Measurements from ENCODE around the gene SEPTIN1.
"Not testable (repeated sequence)": the region's sequence is repeated elsewhere in the genome, so short reads cannot be mapped to it uniquely, and the experiment has no call there.

SEPTIN1 gene

GRCh38 chr16:30357715-30358576 is 24.4 kb downstream of the SEPTIN1 start:
- no peak for DNase-seq (ENCODE audit: low read depth in 2 of 2)

- no peak for DNase-seq (ENCODE audit: low read depth in 2 of 2)
These were observed 25.2 kb downstream of the SEPTIN1 start for GRCh38 chr16:30357085-30357714.

DNA sequence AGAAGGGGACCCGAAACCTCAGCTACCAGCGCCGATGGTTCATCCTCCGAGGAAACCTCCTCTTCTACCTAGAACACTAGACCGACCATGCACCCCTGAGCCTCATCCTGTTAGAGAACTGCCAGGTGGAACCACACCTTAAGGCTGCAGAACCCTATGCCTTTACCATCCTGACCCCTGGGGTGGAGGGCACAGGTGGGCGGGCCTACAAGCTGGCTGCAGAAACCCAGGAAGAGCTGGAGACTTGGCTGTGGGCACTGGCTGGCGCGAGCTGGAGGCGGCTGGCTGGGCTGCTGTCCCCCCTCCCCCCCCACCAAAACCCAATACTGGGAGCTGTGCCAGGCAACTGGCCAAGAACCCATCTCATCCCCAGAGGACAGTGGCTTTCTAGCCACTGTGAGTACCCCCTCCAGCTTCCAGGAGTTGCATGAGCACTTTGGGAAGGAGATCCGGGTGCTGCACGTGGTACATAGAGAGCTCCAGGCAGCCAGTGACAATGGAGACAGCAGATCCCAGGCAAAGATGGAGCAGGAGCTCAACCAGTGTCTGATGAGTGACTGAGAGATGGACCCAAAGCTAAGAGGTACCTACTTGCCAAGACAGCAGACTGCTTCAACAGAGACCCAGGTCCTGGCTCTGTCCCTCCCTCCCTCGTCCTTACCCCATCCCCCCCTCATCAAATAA is 25.8 kb downstream of the SEPTIN1 start:
- no peak for DNase-seq (ENCODE audit: low read depth in 2 of 2)

DNA sequence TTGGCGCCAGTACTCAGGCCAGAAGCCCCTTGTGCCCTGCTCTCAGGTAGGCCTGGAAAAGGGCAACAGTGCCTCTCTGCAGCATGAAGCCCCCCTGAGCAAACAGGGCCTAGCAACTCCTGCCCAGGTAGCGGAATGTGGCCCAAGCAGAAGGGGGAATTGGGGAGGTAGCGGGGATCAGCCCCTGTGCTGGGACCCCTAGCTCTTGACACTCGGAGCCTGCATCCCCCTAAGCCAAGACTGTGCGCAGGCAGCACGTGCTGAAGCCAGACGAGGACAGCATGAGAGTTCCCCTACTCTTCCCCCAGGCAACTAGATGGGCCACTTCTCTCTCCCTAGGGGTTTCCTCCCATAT is 26.4 kb downstream of the SEPTIN1 start:
- no peak for DNase-seq (ENCODE audit: low read depth in 2 of 2)

DNA sequence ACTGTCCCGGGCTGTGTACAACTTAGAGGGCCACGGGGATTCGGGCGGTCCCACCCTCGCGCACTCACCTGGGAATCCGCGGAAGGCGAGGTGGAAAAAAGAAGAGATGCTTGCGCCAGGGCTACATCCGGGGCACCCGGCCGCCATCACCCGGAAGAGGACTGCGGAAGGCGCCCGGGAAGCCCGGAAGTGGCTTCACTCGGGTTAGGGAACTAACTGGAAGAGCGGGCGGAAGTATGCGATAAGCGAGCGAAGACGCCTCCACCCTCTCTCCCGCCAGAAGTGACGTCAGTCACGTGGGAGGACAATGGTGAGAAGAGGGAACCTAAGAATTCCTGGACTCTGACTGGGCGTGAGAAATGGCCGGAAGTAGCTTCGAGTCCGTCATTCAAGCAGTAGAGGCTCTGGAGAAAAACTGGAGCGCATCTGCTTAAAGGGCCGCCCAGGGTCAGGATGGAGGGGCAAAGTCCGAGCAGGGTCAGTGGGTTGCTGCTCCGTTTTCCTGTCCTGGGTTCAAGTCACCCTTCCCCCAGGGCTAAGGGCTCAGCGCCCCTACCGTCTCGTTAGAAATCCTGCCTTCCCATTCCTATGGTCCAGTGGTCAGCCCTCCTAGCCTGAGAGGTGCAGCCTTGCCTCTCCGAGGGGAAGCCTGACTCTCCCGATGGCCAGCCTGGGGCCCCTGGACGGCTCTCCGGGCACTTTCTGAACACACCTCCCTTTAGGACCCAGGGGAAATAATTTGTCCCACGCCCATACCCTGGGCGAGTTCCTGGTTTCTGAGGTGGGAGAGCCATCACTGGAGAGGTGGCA is 27.0 kb downstream of the SEPTIN1 start, which contains the start of gene CD2BP2:
Gene CD2BP2 (minus strand): TSS at position 165 of the 810 bp plus-strand sequence. CDS start 627 bp downstream, outside the sequence.
- DNase-seq (ENCODE audit: low read depth in 2 of 2) = peak; percentile 79 to 90

GRCh38 chr16:30354423-30355143 is 27.8 kb downstream of the SEPTIN1 start:
- no peak for DNase-seq (ENCODE audit: low read depth in 2 of 2)

DNA sequence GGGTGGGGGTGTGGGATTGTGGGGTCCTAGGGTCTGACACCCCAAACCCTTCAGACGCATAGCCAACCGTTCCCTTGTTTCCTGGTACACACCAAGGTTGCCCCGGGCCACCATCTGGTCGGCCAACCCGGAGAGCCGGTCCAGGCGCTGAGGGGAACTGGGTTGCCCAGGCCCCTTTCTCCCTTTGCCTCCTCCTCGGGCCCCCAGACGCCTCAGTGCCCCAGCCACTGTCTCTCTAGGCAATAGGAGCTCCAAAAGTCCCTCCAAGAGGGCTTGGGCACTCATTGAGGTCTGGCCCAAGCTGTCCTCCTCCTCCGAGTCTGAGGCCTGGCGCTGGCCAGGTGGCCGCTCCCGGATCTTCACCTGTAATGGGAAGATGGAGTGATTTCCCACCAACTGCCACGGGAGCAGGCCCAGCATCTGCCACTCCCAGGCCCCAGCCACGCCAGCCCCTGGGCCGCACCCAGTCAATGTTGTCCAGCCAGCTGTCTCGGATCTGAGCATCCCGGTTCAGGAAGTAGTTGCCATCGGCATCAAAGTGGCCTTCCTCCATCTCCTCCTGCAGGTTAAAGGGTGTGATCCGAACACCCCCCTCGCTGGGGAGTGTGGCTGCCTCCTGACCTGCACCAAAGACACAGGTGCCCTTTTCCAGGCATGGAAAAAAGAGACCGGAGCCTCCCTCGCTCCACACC is 28.8 kb downstream of the SEPTIN1 start:
- no peak for DNase-seq (ENCODE audit: low read depth in 2 of 2)

- DNase-seq (ENCODE audit: low read depth in 2 of 2) = no peak
These were observed 29.6 kb downstream of the SEPTIN1 start for GRCh38 chr16:30352488-30353401.

DNA sequence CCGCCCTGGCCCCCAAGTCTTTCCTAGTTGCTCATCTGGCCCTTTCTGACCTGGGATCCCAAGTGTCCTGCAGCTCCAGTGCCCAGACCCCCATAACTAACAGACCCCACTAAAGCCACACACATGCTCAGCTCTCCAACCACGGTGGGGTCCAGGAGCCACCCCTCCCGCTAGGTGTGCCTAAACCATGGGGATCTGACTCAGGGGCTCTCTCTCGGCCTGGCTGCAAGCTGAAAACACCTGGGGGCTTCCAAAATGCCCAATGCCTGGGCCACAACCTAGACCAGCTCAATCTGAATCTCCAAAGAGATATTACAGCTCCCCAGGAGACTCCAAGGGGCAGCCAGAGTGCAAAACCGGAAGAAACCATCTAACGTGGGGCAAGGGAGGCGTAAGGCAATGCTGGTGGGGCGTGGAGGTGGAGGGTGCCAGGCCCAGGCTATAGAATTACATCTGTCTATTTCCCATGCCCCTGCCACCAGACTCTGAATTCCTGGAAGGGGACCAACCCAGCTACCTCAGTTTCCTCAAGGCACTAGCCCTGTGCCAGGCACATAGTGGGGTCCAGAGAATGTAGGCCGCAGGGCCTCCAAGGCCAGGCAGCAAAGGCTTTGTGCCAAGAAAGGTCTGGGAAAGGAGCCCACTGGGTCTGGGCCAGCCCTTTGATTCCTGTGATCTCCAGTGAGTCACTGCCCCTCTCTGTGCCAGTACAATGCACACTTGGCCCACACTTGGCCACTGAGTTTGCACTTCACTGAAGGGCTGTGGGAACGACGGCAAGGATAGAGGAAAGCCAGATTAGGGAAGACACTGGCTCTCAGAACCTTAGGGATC is 30.6 kb downstream of the SEPTIN1 start:
- DNase-seq (ENCODE audit: low read depth in 2 of 2) = no peak

- DNase-seq (ENCODE audit: low read depth in 2 of 2) = no peak
These were observed 31.3 kb downstream of the SEPTIN1 start for GRCh38 chr16:30351001-30351441.

GRCh38 chr16:30350134-30350871 is 32.1 kb downstream of the SEPTIN1 start:
- DNase-seq (ENCODE audit: low read depth in 2 of 2) = no peak

DNA sequence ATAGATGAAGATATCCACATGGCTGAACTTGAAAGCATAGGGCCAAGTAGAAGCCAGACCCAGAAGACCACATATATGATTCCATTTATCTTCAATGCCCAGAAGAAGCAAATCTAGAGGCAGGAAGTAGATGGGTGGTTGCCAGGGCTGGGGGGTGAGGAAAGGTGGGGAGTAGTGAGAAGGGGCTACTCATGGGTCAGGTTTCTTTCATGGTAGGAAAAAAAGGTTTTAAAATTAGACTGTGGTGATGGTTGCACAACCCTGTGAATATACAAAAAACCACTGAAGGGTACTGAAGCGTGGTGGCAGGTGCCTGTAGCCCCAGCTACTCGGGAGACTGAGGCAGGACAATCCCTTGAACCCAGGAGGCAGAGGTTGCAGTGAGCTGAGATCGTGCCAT is 32.7 kb downstream of the SEPTIN1 start:
- no peak for DNase-seq (ENCODE audit: low read depth in 2 of 2)

GRCh38 chr16:30348929-30349328 is 33.4 kb downstream of the SEPTIN1 start:
- DNase-seq (ENCODE audit: low read depth in 2 of 2) = no peak

DNA sequence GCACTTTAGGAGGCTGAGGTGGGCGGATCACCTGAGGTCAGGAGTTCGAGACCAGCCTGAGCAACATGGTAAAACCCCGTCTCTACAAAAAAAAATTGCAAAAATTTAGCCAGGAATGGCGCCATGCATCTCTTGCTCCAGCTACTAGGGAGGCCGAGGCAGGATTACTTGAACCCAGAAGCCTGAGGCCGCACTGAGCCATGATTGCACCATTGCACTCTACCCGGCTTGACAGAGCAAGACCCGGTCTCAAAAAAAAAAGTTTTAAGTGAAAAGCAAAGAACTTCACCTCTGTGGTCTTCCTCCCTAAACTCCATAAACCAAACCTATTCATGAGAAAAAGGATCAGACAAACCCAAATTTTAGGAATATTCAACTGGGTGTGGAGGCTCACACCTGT is 34.2 kb downstream of the SEPTIN1 start:
- no peak for DNase-seq (ENCODE audit: low read depth in 2 of 2)

DNA sequence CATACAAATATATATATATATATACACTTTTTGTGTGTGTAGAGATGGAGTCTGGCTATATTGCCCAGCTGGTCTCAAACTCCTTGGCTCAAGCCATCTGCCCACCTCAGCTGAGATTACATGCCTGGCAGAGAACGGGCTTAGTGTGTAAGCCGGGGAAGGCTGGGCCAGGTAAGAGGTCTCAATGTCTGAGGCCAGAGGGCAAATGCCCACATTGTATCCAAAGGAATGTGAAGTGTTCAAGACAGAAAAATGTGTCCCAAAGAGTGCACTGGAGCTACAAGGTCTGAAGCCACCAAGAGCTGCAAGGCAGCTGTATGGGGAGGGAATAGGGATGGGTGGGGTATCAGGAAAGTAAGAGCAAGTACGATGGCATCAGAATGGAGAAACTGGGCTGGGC is 36.1 kb downstream of the SEPTIN1 start:
- DNase-seq (ENCODE audit: low read depth in 2 of 2) = no peak

DNA sequence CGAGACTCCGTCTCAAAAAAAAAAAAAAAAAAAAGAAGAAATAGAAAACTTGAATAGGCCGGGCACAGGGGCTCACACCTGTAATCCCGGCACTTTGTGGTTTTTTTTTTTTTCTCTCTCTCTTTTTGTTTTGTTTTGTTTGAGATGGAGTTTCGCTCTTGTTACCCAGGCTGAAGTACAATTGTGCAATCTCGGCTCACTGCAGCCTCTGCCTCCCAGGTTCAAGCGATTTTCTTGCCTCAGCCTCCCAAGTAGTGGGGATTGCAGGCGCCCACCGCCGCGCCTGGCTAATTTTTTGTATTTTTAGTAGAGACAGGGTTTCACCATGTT is 38.9 kb downstream of the SEPTIN1 start:
- DNase-seq (ENCODE audit: low read depth in 2 of 2) = not testable (repeated sequence)

GRCh38 chr16:30342751-30343490 is 39.4 kb downstream of the SEPTIN1 start:
- DNase-seq (ENCODE audit: low read depth in 2 of 2) = no peak
